Fibroblast of skin of scalp (primary cell): ENCODE measurements around the gene OARD1.
A peak's percentile ranks its signal among the peaks of the same experiment; 100 is the strongest.

Source experiments
- DNase-seq: peaks from one replicate; pipeline ENCODE4 v3.0.0-alpha.2; 2013

OARD1 gene

GRCh38 chr6:41047745-41048732, 24.1 kb downstream of the OARD1 start:
- no peak for DNase-seq

- DNase-seq: no peak
Measured at GRCh38 chr6:41047306-41047705, 24.9 kb downstream of the OARD1 start.

- no peak for DNase-seq
Measured at GRCh38 chr6:41046084-41046483, 26.1 kb downstream of the OARD1 start.

- no peak for DNase-seq
Measured at GRCh38 chr6:41045664-41046063, 26.5 kb downstream of the OARD1 start.

- DNase-seq: no peak
Measured at GRCh38 chr6:41043151-41043550, 29.0 kb downstream of the OARD1 start.

GRCh38 chr6:41042226-41043055, 29.7 kb downstream of the OARD1 start, which contains the start of gene TSPO2:
Gene TSPO2, plus strand, starts transcription at chr6:41042467. Its CDS starts 519 bp downstream, at chr6:41042986.
- DNase-seq: no peak

- no peak for DNase-seq
Measured at GRCh38 chr6:41040940-41041536, 31.1 kb downstream of the OARD1 start.

- DNase-seq: no peak
Measured at GRCh38 chr6:41040101-41040939, 31.8 kb downstream of the OARD1 start.

GRCh38 chr6:41039060-41039998, 32.8 kb downstream of the OARD1 start, which contains the start of gene UNC5CL:
Gene UNC5CL, minus strand, starts transcription at chr6:41039221. Its CDS starts 4,147 bp downstream, at chr6:41035074.
- DNase-seq: no peak

GRCh38 chr6:41038205-41038604, 34.0 kb downstream of the OARD1 start:
- no peak for DNase-seq

GRCh38 chr6:41037107-41037900, 34.9 kb downstream of the OARD1 start:
- DNase-seq: no peak

- DNase-seq: no peak
Measured at GRCh38 chr6:41036601-41037000, 35.6 kb downstream of the OARD1 start.

- DNase-seq: no peak
Measured at GRCh38 chr6:41036186-41036585, 36.0 kb downstream of the OARD1 start.

GRCh38 chr6:41033776-41034175, 38.4 kb downstream of the OARD1 start:
- DNase-seq: no peak

GRCh38 chr6:41032830-41033229, 39.3 kb downstream of the OARD1 start:
- no peak for DNase-seq

- no peak for DNase-seq
Measured at GRCh38 chr6:41028561-41029412, 43.4 kb downstream of the OARD1 start.

- peak; percentile 70 for DNase-seq
Measured at GRCh38 chr6:41027799-41028560, 44.2 kb downstream of the OARD1 start.

GRCh38 chr6:41027241-41027640, 44.9 kb downstream of the OARD1 start:
- DNase-seq: no peak
